Fibroblast of the aortic adventitia (primary cell): Measurements from ENCODE around the gene NMNAT2. TPM values are rescaled to one million over a fixed set of nuclear protein-coding genes. Genes with fewer than 3 reads are reported as not detected.
"Not testable (repeated sequence)": the region's sequence is repeated elsewhere in the genome, so short reads cannot be mapped to it uniquely, and the experiment has no call there.

Source experiments
- DNase-seq: peaks from one replicate; pipeline ENCODE4 v3.0.0-alpha.2; 2010; ENCODE audit warnings: low read depth
- H3K4me3 ChIP-seq: 2 replicates; pipeline ENCODE4 v1.5.1; 2011; ENCODE audit warnings: low read depth, mild to moderate bottlenecking, control low read depth, low read length, moderate library complexity
- total RNA-seq: library from RNA; depleted of rRNA; stranded (reverse); fragments of >200 nt; gene quantifications from 2 replicates; pipeline ENCODE4 v1.2.3, GENCODE V29; 2012; ENCODE audit warnings: low replicate concordance
- TF ChIP-seq, protein P1 (sequence below): IDR thresholded peaks from 2 replicates; pipeline ENCODE4 v1.5.1; 2011; ENCODE audit warnings: mild to moderate bottlenecking, low read length, control low read depth, inconsistent platforms; ENCODE audit not compliant: insufficient read depth

The NMNAT2 gene
- total RNA-seq, 1 donor, result 3.4 TPM

DNA sequence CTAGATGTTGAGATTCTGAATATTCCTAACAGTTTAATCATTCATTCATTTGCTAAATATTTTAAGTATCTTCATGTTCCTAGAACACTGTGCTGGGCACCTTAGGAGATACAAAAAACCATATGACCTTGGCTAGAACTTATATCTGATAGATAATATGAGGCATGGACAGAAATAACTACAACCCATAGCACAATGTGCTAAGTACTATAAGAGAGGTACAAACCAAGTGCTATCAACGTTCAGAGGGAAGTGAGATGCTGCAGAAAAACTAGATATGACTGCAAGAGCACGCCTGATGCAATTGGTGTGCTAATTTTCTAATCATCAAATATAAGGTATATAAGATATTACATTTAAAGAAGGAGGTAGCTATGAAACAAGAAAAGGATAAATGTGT lies 10.7 kb downstream of the NMNAT2 start:
- no peak overlapping the region for H3K4me3 ChIP-seq
- TF ChIP-seq, protein P1, sequence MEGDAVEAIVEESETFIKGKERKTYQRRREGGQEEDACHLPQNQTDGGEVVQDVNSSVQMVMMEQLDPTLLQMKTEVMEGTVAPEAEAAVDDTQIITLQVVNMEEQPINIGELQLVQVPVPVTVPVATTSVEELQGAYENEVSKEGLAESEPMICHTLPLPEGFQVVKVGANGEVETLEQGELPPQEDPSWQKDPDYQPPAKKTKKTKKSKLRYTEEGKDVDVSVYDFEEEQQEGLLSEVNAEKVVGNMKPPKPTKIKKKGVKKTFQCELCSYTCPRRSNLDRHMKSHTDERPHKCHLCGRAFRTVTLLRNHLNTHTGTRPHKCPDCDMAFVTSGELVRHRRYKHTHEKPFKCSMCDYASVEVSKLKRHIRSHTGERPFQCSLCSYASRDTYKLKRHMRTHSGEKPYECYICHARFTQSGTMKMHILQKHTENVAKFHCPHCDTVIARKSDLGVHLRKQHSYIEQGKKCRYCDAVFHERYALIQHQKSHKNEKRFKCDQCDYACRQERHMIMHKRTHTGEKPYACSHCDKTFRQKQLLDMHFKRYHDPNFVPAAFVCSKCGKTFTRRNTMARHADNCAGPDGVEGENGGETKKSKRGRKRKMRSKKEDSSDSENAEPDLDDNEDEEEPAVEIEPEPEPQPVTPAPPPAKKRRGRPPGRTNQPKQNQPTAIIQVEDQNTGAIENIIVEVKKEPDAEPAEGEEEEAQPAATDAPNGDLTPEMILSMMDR, result no peak
- no peak for DNase-seq

DNA sequence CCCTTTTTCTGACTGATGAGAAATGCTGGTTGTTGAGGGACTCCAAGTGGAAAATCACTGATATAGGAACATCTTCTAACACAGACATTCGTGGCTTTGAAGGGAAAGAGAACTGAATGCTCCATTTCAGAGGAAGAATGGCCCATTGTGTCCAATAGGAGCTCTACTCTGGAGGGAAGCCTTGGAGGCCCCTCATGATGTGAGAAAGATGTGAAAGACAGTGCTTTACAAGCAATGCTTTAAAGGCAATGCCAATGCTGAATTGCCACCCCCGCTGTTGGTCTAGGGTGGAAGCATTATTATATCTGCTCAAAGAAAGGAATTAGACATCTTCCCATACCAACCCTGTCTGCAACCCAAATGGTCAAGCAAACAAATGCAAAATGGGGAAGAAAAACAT lies 13.7 kb downstream of the NMNAT2 start:
- DNase-seq, result no peak
- no peak overlapping the region for H3K4me3 ChIP-seq
- TF ChIP-seq, protein P1, result no peak

DNA sequence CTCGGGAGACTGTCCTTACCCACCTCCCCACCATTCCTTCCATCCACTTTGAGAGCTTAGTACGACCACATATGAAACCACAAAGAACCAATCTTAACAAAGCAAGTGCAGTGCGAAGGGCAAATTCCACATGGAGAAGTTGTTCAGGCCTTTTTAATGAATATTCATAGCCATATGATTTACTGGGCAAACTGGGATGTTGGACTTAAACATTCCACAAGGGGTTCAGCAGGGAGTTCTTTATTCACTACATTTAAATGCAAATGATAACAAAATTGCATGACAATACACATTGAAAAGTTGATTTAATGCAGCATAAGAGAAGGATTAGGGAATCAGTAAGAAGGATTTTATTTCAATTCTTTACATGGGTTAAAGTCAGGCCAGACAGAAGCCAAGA lies 14.7 kb downstream of the NMNAT2 start:
- TF ChIP-seq, protein P1, result no peak

DNA sequence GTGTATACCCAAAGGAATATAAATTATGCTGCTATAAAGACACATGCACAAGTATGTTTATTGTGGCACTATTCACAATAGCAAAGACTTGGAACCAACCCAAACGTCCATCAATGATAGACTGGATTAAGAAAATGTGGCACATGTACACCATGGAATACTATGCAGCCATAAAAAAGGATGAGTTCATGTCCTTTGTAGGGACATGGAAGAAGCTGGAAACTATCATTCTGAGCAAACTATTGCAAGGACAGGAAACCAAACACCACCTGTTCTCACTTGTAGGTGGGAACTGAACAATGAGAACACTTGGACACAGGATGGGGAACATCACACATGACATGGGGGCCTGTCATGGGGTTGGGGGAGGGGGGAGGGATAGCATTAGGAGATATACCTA lies 16.6 kb downstream of the NMNAT2 start:
- not testable (repeated sequence) for DNase-seq, H3K4me3 ChIP-seq

More for the DNA sequence above, 14.7 kb downstream of the NMNAT2 start:
- H3K4me3 ChIP-seq, result no peak overlapping the region
- no peak for DNase-seq

DNA sequence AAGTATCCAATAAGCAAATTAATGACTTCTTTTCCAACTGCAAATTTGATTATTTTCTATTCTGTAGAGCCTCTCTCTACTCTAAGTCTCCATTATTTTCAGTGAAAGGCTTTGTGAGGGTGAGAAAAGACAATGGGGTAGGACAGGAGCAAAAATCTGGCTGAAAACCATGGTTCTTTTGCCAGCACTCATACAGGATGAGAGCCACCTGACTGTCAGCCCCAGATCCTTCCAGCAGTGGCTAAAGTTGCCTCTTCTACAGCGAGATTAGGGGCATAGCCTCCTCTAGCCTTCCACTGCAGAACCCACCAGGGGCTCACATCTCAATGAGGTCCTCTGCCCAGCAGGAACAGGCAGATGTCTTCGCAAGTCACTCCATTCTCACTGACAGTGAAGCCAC lies 23.7 kb downstream of the NMNAT2 start:
- no peak overlapping the region for H3K4me3 ChIP-seq
- DNase-seq, result no peak
- TF ChIP-seq, protein P1, result no peak

DNA sequence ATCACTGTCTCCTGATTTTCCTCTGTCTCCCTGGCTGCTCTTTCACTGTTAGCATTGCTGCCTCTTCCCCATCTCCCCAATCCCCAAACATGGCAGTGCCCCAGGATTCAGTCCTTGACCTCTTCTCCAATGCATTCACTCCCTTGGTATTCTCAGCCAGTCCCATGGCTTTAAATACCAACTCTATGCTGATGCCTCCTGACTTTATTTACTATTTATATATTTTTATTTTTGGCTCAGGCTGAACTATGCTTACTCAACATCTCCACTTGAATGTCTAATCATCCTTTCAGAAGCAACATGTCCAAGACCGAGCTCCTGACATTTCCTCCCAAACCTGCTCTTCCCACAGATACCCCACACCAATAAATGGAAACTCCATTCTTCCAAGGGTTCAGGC lies 26.3 kb downstream of the NMNAT2 start:
- no peak for DNase-seq
- TF ChIP-seq, protein P1, result no peak
- no peak overlapping the region for H3K4me3 ChIP-seq

DNA sequence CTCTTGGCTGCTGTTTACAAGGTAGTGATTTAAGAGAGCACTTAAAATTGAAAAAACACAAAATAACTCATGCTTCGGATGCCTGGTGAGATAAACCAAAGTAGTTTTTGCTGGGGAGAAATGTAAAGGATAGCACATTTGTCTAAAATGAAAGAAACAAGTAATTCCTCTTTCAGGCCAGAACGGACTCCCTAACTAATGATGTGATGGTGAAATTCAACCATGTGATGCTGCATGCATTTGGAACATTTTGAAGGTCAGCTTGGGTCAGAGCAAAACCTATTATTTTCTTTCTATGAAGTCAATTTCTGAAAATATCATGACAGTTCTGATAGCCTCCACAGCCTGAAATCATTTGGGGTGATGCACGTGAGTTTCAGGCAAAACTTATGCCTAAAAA lies 27.6 kb downstream of the NMNAT2 start:
- TF ChIP-seq, protein P1, result no peak
- no peak overlapping the region for H3K4me3 ChIP-seq
- no peak for DNase-seq
